Skeletal muscle tissue (tissue), 5 donors: Measurements from ENCODE around the gene HDAC4. TPM values are rescaled to one million over a fixed set of nuclear protein-coding genes. Genes with fewer than 3 reads are reported as not detected.

Source experiments
- H3K27ac ChIP-seq: one replicate; pipeline ENCODE4 v1.7.0; 2013; ENCODE audit warnings: mild to moderate bottlenecking, low read depth, low read length, inconsistent platforms
- H3K27me3 ChIP-seq, 3 donors: one replicate each; pipeline ENCODE4 v1.7.0; 2013; ENCODE audit warnings: low read length in 3 of 3; ENCODE audit not compliant: control insufficient read depth in 3 of 3, insufficient read depth in 3 of 3
- H3K36me3 ChIP-seq, 3 donors: one replicate each; pipeline ENCODE4 v1.7.0; 2013; ENCODE audit warnings: low read length in 3 of 3; ENCODE audit not compliant: control insufficient read depth in 3 of 3, insufficient read depth in 3 of 3
- H3K4me1 ChIP-seq, 3 donors: one replicate each; pipeline ENCODE4 v1.7.0; 2013; ENCODE audit warnings: low read length in 3 of 3, mild to moderate bottlenecking in 3 of 3; ENCODE audit not compliant: control insufficient read depth in 3 of 3, insufficient read depth in 3 of 3
- H3K4me3 ChIP-seq, 3 donors: one replicate each; pipeline ENCODE4 v1.7.0; 2013; ENCODE audit warnings: low read length in 3 of 3
- H3K9ac ChIP-seq, 3 donors: one replicate each; pipeline ENCODE4 v1.7.0; 2013; ENCODE audit warnings: low read length in 3 of 3, mild to moderate bottlenecking in 3 of 3, moderate library complexity in 2 of 3, low read depth in 1 of 3
- H3K9me3 ChIP-seq, 3 donors: one replicate each; pipeline ENCODE4 v1.7.0; 2013; ENCODE audit warnings: low read length in 3 of 3; ENCODE audit not compliant: control insufficient read depth in 3 of 3
- small RNA-seq: library from RNA; depleted of rRNA; stranded (forward); fragments of <200 nt; gene quantifications from one replicate; pipeline ENCODE3, GENCODE V24; 2014
- total RNA-seq: library from RNA; depleted of rRNA; stranded (reverse); fragments of >200 nt; gene quantifications from one replicate; pipeline ENCODE4 v1.2.3, GENCODE V29; 2014
- donor health status: Osteomylitis.

HDAC4 gene
- total RNA-seq, 1 donor from 2014 or later = 23.5 TPM

DNA sequence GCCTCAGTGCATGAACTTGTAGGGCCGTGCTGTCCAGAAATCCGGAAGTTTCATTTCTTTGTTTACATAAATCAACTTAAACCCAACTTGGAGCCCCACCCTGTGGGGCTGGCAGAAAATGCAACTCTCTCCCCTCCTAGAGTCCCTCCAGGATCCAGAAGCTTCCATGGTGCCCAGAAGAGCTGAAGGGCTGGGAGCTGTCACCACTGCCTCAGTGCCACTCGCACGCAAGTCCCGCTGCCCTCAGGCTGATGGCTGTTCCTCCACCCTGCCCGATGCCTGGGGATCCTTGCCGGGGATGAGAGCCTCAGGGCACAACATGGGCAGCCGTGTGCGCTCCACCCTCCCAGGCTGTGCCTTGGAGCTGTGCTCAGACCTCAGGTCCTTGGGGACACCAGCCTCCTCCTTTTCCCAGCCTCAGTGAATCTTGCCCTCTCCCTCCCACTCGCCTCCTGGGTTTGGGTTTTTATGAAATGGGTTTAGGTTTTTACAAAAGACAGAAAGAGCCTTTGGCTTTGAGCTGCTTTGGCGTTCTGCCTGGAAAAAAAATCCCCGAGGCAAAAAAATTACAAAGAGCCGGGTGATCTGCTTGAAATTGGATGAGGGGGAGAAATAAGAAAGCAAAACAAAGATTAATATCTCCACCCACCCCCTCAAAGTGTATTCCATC, 397.7 kb downstream of the HDAC4 start:
- peaks cover 0 to 4% (median 0%) of the 10 kb centered on the region in 3 donors for H3K9me3 ChIP-seq
- H3K27ac ChIP-seq = peak overlapping the region; percentile 40
- H3K4me3 ChIP-seq = peak overlapping the region in 2 of 3 donors; percentile 22 to 23
- H3K36me3 ChIP-seq = no peaks in the 10 kb centered on the region
- H3K27me3 ChIP-seq = peaks cover 42 to 49% (median 46%) of the 10 kb centered on the region in 3 donors
- no peak overlapping the region for H3K9ac ChIP-seq
- peaks cover 0 to 8% (median 0%) of the 10 kb centered on the region in 3 donors for H3K4me1 ChIP-seq

GRCh38 chr2:239002591-239002953, 398.2 kb downstream of the HDAC4 start:
- Histone ChIP-seq H3K9me3 (peaks cover 0 to 4% (median 0%) of the 10 kb centered on the region in 3 donors), H3K27me3 (peaks cover 38 to 46% (median 45%) of the 10 kb centered on the region in 3 donors), H3K27ac (peak overlapping the region; percentile 40), H3K4me3 (peak overlapping the region in 2 of 3 donors; percentile 13 to 23), H3K4me1 (peaks cover 0 to 8% (median 0%) of the 10 kb centered on the region in 3 donors), H3K9ac (no peak overlapping the region), H3K36me3 (no peaks in the 10 kb centered on the region)

DNA sequence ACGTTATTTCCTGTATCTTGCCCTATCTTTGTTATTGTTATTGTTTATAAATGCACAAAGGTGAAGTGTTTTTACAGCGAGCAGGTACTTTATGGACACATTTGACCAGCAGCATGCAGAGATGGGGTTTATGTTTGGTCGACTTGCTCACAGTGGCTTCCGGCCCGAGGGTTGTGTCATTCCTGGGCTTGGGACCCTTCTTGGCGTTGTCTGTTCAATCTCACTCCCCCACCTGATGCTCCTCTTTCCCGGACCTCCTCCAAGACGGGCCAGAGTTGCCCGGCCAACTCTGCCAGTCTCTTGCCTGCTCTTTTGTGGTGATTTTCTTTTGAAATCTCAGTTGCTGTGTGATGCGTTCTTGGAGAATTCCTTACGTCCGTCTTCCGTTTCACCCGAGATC, 399.0 kb downstream of the HDAC4 start:
- H3K9ac ChIP-seq = no peak overlapping the region
- no peaks in the 10 kb centered on the region for H3K36me3 ChIP-seq
- H3K27me3 ChIP-seq = peaks cover 31 to 39% (median 38%) of the 10 kb centered on the region in 3 donors

GRCh38 chr2:239000500-239001073, 400.2 kb downstream of the HDAC4 start:
- H3K4me3 ChIP-seq = no peak overlapping the region

More for the DNA sequence above, 399.0 kb downstream of the HDAC4 start:
- peaks cover 0 to 4% (median 0%) of the 10 kb centered on the region in 3 donors for H3K9me3 ChIP-seq
- peaks cover 0 to 8% (median under 1%) of the 10 kb centered on the region in 3 donors for H3K4me1 ChIP-seq
- H3K4me3 ChIP-seq = no peak overlapping the region
- H3K27ac ChIP-seq = no peak overlapping the region

GRCh38 chr2:239000089-239000488, 400.7 kb downstream of the HDAC4 start:
- H3K4me1 ChIP-seq = peaks cover 0 to 8% (median 2%) of the 10 kb centered on the region in 3 donors
- peaks cover 0 to 4% (median under 1%) of the 10 kb centered on the region in 3 donors for H3K9me3 ChIP-seq
- H3K27me3 ChIP-seq = peaks cover 20 to 39% (median 35%) of the 10 kb centered on the region in 3 donors
- no peak overlapping the region for H3K9ac ChIP-seq
- no peak overlapping the region for H3K27ac ChIP-seq
- no peak overlapping the region for H3K4me3 ChIP-seq
- no peaks in the 10 kb centered on the region for H3K36me3 ChIP-seq

More at GRCh38 chr2:239000500-239001073, 400.2 kb downstream of the HDAC4 start:
- H3K9ac ChIP-seq = no peak overlapping the region
- peaks cover 0 to 4% (median 0%) of the 10 kb centered on the region in 3 donors for H3K9me3 ChIP-seq
- peaks cover 24 to 40% (median 40%) of the 10 kb centered on the region in 3 donors for H3K27me3 ChIP-seq
- no peak overlapping the region for H3K27ac ChIP-seq
- peaks cover 0 to 8% (median 2%) of the 10 kb centered on the region in 3 donors for H3K4me1 ChIP-seq
- H3K36me3 ChIP-seq = no peaks in the 10 kb centered on the region

DNA sequence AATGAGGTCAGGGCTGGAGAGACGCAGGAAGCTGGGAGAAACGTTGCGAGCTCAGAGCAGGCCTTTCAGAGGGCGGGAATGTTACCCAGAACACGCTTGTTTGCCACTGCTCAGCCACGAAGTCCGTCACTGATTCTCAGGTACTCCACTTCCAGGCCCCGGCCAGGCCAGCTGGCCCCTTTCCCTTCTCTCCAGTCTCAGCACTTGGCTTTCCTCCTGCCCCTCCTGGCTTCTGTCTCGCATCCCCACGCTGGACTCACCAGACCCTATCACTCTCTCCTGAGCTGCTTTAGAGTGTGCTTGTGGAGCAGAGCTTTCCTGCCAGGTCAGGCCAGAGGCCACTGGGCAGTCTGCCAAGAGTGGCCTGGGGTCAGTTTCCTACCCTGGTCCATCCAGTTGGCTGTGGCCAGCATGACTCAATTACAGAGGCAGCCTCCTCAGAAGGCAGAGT, 401.5 kb downstream of the HDAC4 start:
- no peak overlapping the region for H3K9ac ChIP-seq
- peaks cover 0 to 8% (median 2%) of the 10 kb centered on the region in 3 donors for H3K4me1 ChIP-seq
- H3K27me3 ChIP-seq = peaks cover 20 to 38% (median 35%) of the 10 kb centered on the region in 3 donors
- no peak overlapping the region for H3K4me3 ChIP-seq
- H3K9me3 ChIP-seq = peaks cover 0 to 4% (median 3%) of the 10 kb centered on the region in 3 donors
- no peaks in the 10 kb centered on the region for H3K36me3 ChIP-seq
- no peak overlapping the region for H3K27ac ChIP-seq

DNA sequence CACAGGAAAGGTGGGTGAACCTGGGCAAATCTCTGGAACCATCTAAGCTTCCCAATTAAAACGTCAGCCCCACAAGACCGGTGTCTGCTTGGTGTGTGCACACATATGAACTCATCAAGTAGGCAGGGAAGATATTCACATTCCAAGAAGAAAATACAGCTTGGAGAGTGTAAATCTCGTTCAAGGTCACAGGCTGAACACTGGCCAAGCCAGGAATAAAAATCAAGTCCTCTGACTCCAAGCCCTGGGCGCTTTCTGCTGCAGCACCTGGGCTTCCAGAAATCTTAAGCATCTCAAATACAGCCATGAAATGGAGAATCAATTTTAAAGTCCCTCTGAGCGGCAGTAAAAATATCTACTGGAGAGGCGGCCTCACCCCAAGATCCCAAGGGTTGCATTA, 402.0 kb downstream of the HDAC4 start:
- H3K36me3 ChIP-seq = no peaks in the 10 kb centered on the region
- H3K4me3 ChIP-seq = no peak overlapping the region
- H3K4me1 ChIP-seq = peaks cover 0 to 8% (median 2%) of the 10 kb centered on the region in 3 donors
- peaks cover 0 to 6% (median 5%) of the 10 kb centered on the region in 3 donors for H3K9me3 ChIP-seq
- no peak overlapping the region for H3K27ac ChIP-seq
- H3K27me3 ChIP-seq = peaks cover 17 to 35% (median 31%) of the 10 kb centered on the region in 3 donors
- no peak overlapping the region for H3K9ac ChIP-seq

Small RNA genes within 50 kb of the gene (small RNA-seq; reads per million reads assigned to genes)
- 2.3 reads per million, percentile 86 among the genes with 10 or more reads in this experiment for gene MIR2467
- not detected for gene MIR4269
- not detected for gene MIR4440
- not detected for gene MIR4441
